Measurements from ENCODE around the gene FES.

DNA sequence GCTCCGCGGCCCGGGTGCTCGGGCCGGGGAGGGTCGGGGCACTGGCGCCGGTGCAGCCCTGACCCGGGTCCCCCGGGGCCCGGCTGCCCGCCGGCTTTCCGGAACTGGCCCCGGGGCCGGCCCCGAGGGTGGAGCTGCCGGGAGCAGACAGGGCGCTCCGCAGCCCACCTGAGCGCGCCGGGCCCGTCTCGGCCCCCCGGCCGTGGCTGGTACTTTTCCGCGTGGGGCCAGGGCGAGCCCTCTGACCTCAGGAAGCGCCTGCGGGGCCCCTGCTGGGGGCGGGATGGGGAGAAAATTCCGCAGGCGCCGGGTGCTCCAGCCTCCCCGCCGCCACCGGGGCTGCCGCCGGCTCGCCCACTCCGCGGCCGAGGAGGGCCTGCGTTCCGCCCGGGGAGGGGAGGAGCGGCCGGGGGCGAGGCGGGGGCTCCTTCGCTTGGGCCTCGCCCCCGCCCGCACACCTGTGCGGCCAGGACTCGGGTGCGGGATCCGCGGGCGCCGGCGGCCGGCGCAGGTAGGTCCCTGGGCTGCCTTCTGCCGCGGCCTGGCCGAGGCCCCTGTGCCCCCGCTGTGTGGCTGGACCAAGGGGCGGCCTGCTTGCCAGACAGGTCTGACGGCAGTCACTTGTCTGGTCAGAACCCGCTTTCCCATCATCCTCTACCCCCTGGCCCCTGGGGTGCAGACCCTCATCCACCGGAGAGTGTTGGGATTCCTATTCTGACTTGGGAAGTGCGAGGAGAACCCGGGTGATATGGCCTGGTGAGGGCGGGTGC lies 12.4 kb upstream of the FES start:
- TF ChIP-seq CTCF (IDR thresholded peaks at IDR 0.05) (no peak), POLR2AphosphoS5 (IDR thresholded peaks at IDR 0.05) (no peak)

Measured in transverse colon (tissue), 4 donors.